MCF 10A (cell line): Measurements from ENCODE around the gene SBNO1. TPM values are rescaled to one million over a fixed set of nuclear protein-coding genes. Genes with fewer than 3 reads are reported as not detected.
"Not testable (repeated sequence)": the region's sequence is repeated elsewhere in the genome, so short reads cannot be mapped to it uniquely, and the experiment has no call there.

Experiments
- BruUV-seq: library from RNA; stranded (reverse); fragments of 400-500 nt; replicated peaks from 2 replicates; lab custom pipeline; 2021; lab: Mats Ljungman, UMichigan
- CTCF ChIA-PET: fragments of 300-600 bp; sonication (Branson Sonifier 250); formaldehyde crosslinking; extraction: SDS; loops from one replicate; lab custom pipeline; 2021; ENCODE audit warnings: antibody characterized with exemption, inconsistent platforms; lab: Yijun Ruan, JAX
- POLR2A ChIA-PET: fragments of 300-600, 350-650 bp; sonication (Branson Sonifier 250); formaldehyde crosslinking; extraction: SDS; loops from one replicate; lab custom pipeline; 2020; ENCODE audit warnings: antibody characterized with exemption, inconsistent platforms; lab: Yijun Ruan, JAX
- DNase-seq: peaks from one replicate; pipeline ENCODE4 v3.0.0-alpha.2; 2018; ENCODE audit not compliant: unreplicated experiment
- H3K27ac Mint-ChIP-seq: one replicate; pipeline ENCODE4 v1.8.0; 2022; ENCODE audit warnings: mild to moderate bottlenecking, low read depth, mixed read lengths; ENCODE audit not compliant: unreplicated experiment
- H3K27me3 Mint-ChIP-seq: one replicate; pipeline ENCODE4 v1.8.0; 2022; ENCODE audit warnings: mixed read lengths; ENCODE audit not compliant: insufficient read depth, unreplicated experiment
- H3K36me3 Mint-ChIP-seq: one replicate; pipeline ENCODE4 v1.8.0; 2022; ENCODE audit warnings: mild to moderate bottlenecking, moderate library complexity, mixed read lengths; ENCODE audit not compliant: insufficient read depth, unreplicated experiment
- H3K4me1 Mint-ChIP-seq: one replicate; pipeline ENCODE4 v1.8.0; 2022; ENCODE audit warnings: mixed read lengths; ENCODE audit not compliant: insufficient read depth, unreplicated experiment
- H3K4me3 Mint-ChIP-seq: one replicate; pipeline ENCODE4 v1.8.0; 2022; ENCODE audit warnings: mild to moderate bottlenecking, moderate library complexity, mixed read lengths; ENCODE audit not compliant: unreplicated experiment
- H3K9me3 Mint-ChIP-seq: one replicate; pipeline ENCODE4 v1.8.0; 2022; ENCODE audit warnings: mixed read lengths; ENCODE audit not compliant: unreplicated experiment
- CTCF ChIP-seq: fragments of 200-600 bp; IDR thresholded peaks from one replicate; pipeline ENCODE4 v1.8.0; 2022; ENCODE audit warnings: antibody characterized with exemption, mild to moderate bottlenecking; ENCODE audit not compliant: unreplicated experiment
- intact Hi-C: fragments of 100-400 bp; cut with micrococcal nuclease; formaldehyde crosslinking; loops from 2 replicates; pipeline ENCODE4 v1.14.1; 2022
- total RNA-seq: library from RNA; stranded (reverse); gene quantifications from 2 replicates; pipeline ENCODE4 v1.2.3, GENCODE V29; 2022

The SBNO1 gene
- total RNA-seq, 1 experiment from 2014 or later: 30.3 TPM

- no peaks in the 10 kb centered on the region for H3K36me3 Mint-ChIP-seq
- H3K4me3 Mint-ChIP-seq: no peak overlapping the region
- intact Hi-C loops: no loop called here
- no peaks in the 10 kb centered on the region for H3K27me3 Mint-ChIP-seq
- no peaks in the 10 kb centered on the region for H3K4me1 Mint-ChIP-seq
- no peaks in the 10 kb centered on the region for H3K9me3 Mint-ChIP-seq
- ChIA-PET POLR2A (no interaction called here), CTCF (interaction anchor here (0.8 kb wide), 1 partner anchor 14 kb away, joined by 3 read pairs; no protein-coding TSS in a partner anchor)
- BruUV-seq: no TSS peak
- no peak for TF ChIP-seq CTCF
- H3K27ac Mint-ChIP-seq: no peak overlapping the region
- no peak for DNase-seq
These were observed 4.6 kb upstream of the SBNO1 start for GRCh38 chr12:123369229-123369628.

- H3K36me3 Mint-ChIP-seq, DNase-seq: not testable (repeated sequence)
These were observed 3.8 kb upstream of the SBNO1 start for GRCh38 chr12:123368431-123368830.

GRCh38 chr12:123367511-123367910 lies 2.9 kb upstream of the SBNO1 start:
- ChIA-PET CTCF (interaction anchor here (0.6 to 1.1 kb wide), 3 partner anchors 101 to 215 kb away, joined by 3 to 4 read pairs (median 4); no protein-coding TSS in a partner anchor), POLR2A (interaction anchor here (0.7 to 5.7 kb wide), 5 partner anchors 18 to 235 kb away, joined by 3 to 127 read pairs (median 4); partner anchors contain the start of gene KMT5A)
- no peaks in the 10 kb centered on the region for H3K9me3 Mint-ChIP-seq
- DNase-seq: peak; percentile 20
- H3K36me3 Mint-ChIP-seq: peaks cover 6% of the 10 kb centered on the region
- H3K27me3 Mint-ChIP-seq: no peaks in the 10 kb centered on the region
- intact Hi-C loops: no loop called here
- no peak for TF ChIP-seq CTCF
- no peaks in the 10 kb centered on the region for H3K4me1 Mint-ChIP-seq
- no peak overlapping the region for H3K27ac Mint-ChIP-seq
- no peak overlapping the region for H3K4me3 Mint-ChIP-seq
- BruUV-seq: no TSS peak

More at GRCh38 chr12:123368431-123368830, 3.8 kb upstream of the SBNO1 start:
- H3K4me3 Mint-ChIP-seq, H3K27me3 Mint-ChIP-seq, H3K9me3 Mint-ChIP-seq, intact Hi-C loops, H3K4me1 Mint-ChIP-seq, H3K27ac Mint-ChIP-seq, BruUV-seq: not testable (repeated sequence)
- CTCF ChIA-PET: interaction anchor here (0.8 kb wide), 1 partner anchor 15 kb away, joined by 3 read pairs; no protein-coding TSS in a partner anchor
- POLR2A ChIA-PET: interaction anchor here (0.8 to 5.7 kb wide), 2 partner anchors 17 to 205 kb away, joined by 3 to 127 read pairs; partner anchors contain the start of gene KMT5A

- intact Hi-C loops: loop anchor here (1.0 to 2.0 kb wide), 2 partner anchors 18 to 94 kb away; partner anchors contain the start of gene CDK2AP1
- ChIA-PET POLR2A (interaction anchor here (0.6 to 5.7 kb wide), 31 partner anchors 9 to 1381 kb away, joined by 3 to 127 read pairs (median 4); partner anchors contain the start of genes DDX55, KMT5A, MPHOSPH9 and MTRFR), CTCF (interaction anchor here (0.7 to 1.9 kb wide), 18 partner anchors 9 to 446 kb away, joined by 3 to 9 read pairs (median 4); partner anchors contain the start of genes DDX55 and KMT5A)
- Mint-ChIP-seq H3K27ac (peak overlapping the region; percentile 94), H3K36me3 (peaks cover 13% of the 10 kb centered on the region), H3K4me3 (peak overlapping the region; percentile 85), H3K4me1 (no peaks in the 10 kb centered on the region), H3K27me3 (no peaks in the 10 kb centered on the region), H3K9me3 (no peaks in the 10 kb centered on the region)
- peak; percentile 98 for DNase-seq
- TSS peak; percentile 90 for BruUV-seq
- TF ChIP-seq CTCF: peak; percentile 59
These were observed 624 bp upstream of the SBNO1 start for GRCh38 chr12:123365025-123365917.
